Hepatocyte (in vitro differentiated cells): Measurements from ENCODE around the gene CDH1.

Experiments used
- CTCF ChIP-seq: fragments of 200-600 bp; sonication (generic); IDR thresholded peaks from 2 replicates; pipeline ENCODE4 v1.5.1; 2016; ENCODE audit warnings: antibody characterized with exemption, mild to moderate bottlenecking; ENCODE audit not compliant: poor library complexity
- EZH2 ChIP-seq: fragments of 200-600 bp; sonication (generic); IDR thresholded peaks from 2 replicates; pipeline ENCODE4 v1.6.1; 2016; ENCODE audit warnings: antibody characterized with exemption, mild to moderate bottlenecking, borderline replicate concordance

GRCh38 chr16:68737046-68737729 is at the start of gene CDH1:
- no peak for TF ChIP-seq CTCF
- no peak for TF ChIP-seq EZH2
